Transverse colon (tissue), 4 donors: Measurements from ENCODE around the gene HOXC5. TPM values are rescaled to one million over a fixed set of nuclear protein-coding genes. Genes with fewer than 3 reads are reported as not detected.
A peak's percentile ranks its signal among the peaks of the same experiment; 100 is the strongest.

Source experiments
- DNase-seq: peaks from one replicate; pipeline ENCODE4 v3.0.0-alpha.2; 2019
- H3K27ac ChIP-seq, 4 donors: fragments of 200-600 bp; sonication (generic); 2 replicates each; pipeline ENCODE4 v1.5.1; 2016 to 2018; ENCODE audit warnings: inconsistent platforms in 4 of 4
- H3K27me3 ChIP-seq: fragments of 200-600 bp; sonication (generic); 2 replicates; pipeline ENCODE4 v1.5.1; 2017; ENCODE audit warnings: inconsistent platforms
- H3K36me3 ChIP-seq, 4 donors: fragments of 200-600 bp; sonication (generic); 2 replicates each; pipeline ENCODE4 v1.5.1; 2017 to 2019; ENCODE audit warnings: inconsistent platforms in 4 of 4
- H3K4me1 ChIP-seq, 4 donors: fragments of 200-600 bp; sonication (generic); 2 replicates each; pipeline ENCODE4 v1.5.1; 2017 to 2020; ENCODE audit warnings: inconsistent platforms in 4 of 4
- H3K4me3 ChIP-seq, 4 donors: fragments of 200-600 bp; sonication (generic); 1 replicate in 1 of 4; 2 replicates in 3 of 4; pipeline versions ENCODE4 v1.5.1 to v1.6.1; 2017 to 2019; ENCODE audit warnings: inconsistent platforms in 4 of 4
- H3K9me3 ChIP-seq, 2 donors: fragments of 200-600 bp; sonication (generic); 2 replicates each; pipeline ENCODE4 v1.5.1; 2017 to 2019; ENCODE audit warnings: inconsistent platforms in 2 of 2
- EP300 ChIP-seq: sonication (generic); formaldehyde crosslinking; IDR thresholded peaks from one replicate; pipeline ENCODE4 v1.6.1; 2017; ENCODE audit warnings: antibody characterized with exemption, low read depth
- POLR2A ChIP-seq: fragments of 450-650 bp; IDR thresholded peaks from one replicate; pipeline ENCODE4 v1.6.1; 2016; ENCODE audit warnings: antibody characterized with exemption, mild to moderate bottlenecking, moderate library complexity
- POLR2AphosphoS5 ChIP-seq, 3 donors: sonication (generic); formaldehyde crosslinking; IDR thresholded peaks; one replicate each; pipeline ENCODE4 v1.6.1; 2016; ENCODE audit warnings: antibody characterized with exemption in 3 of 3
- WGBS, 2 donors: methylation state at CpG; one replicate each; pipeline ENCODE4 v1.1.5; 2018; ENCODE audit warnings: low coverage in 1 of 2; 5-methylcytosine and 5-hydroxymethylcytosine counted together
- in situ Hi-C, 4 donors: fragments of 200-750 bp; cut with MboI; loops; one replicate each; pipeline versions ENCODE4 v1.15.0 to v1.15.1; 2017; ENCODE audit warnings: low sequenced_read_pairs in 3 of 4, low pct_ligation_motif_present in 1 of 4, low pct_unique_long_range_greater_than_20kb in 1 of 4
- intact Hi-C: fragments of 100-400 bp; cut with DNase I; formaldehyde crosslinking; loops from one replicate; pipeline ENCODE4 v1.15.1; 2023; ENCODE audit warnings: low total_unique reads
- total RNA-seq, 4 donors: library from RNA; depleted of rRNA; stranded (reverse); fragments of >200 nt; gene quantifications; one replicate each; pipeline ENCODE4 v1.1.0, GENCODE V29; 2016
- TF ChIP-seq, protein P1 (sequence below), 5 experiments: fragments of 200-600 bp in 3 of 5; fragments of 450-650 bp in 2 of 5; sonication (generic) in 3 of 5; IDR thresholded peaks; 1 replicate in 2 of 5; 2 replicates in 3 of 5; pipeline ENCODE4 v1.5.1; 2016 to 2017; ENCODE audit warnings: antibody characterized with exemption in 5 of 5, inconsistent platforms in 3 of 5, mild to moderate bottlenecking in 2 of 5, moderate library complexity in 1 of 5

Gene HOXC5
- total RNA-seq, 4 donors from 2014 or later: 0.27 to 0.60 TPM; not detected in 2

DNA sequence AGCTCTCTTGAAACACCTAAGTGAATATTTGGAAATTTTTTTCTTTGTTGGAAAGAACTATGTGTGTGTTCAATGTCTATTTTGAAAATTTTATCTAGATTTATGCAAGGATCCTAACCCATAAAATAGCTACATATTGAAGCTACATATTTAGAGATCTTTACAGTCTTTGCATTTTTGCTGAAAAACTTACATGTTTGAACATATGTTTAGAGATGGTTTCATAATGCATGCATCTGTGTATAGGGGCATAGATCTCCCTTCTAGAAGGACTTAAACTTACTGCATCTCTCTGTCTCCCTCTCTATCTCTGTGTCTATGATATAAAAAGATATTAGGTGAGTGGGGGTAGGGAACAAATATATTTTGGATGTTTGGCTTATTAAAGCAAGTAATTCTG lies 12.6 kb downstream of the HOXC5 start:
- no peak for TF ChIP-seq EP300
- TF ChIP-seq, protein P1, sequence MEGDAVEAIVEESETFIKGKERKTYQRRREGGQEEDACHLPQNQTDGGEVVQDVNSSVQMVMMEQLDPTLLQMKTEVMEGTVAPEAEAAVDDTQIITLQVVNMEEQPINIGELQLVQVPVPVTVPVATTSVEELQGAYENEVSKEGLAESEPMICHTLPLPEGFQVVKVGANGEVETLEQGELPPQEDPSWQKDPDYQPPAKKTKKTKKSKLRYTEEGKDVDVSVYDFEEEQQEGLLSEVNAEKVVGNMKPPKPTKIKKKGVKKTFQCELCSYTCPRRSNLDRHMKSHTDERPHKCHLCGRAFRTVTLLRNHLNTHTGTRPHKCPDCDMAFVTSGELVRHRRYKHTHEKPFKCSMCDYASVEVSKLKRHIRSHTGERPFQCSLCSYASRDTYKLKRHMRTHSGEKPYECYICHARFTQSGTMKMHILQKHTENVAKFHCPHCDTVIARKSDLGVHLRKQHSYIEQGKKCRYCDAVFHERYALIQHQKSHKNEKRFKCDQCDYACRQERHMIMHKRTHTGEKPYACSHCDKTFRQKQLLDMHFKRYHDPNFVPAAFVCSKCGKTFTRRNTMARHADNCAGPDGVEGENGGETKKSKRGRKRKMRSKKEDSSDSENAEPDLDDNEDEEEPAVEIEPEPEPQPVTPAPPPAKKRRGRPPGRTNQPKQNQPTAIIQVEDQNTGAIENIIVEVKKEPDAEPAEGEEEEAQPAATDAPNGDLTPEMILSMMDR (IDR thresholded peaks at IDR 0.05): no peak
- in situ Hi-C loops (no loop called here), intact Hi-C loops (no loop called here)
- Histone ChIP-seq H3K9me3 (no peaks in the 10 kb centered on the region), H3K27ac (no peak overlapping the region), H3K4me3 (no peak overlapping the region), H3K27me3 (peaks cover 100% of the 10 kb centered on the region), H3K36me3 (no peaks in the 10 kb centered on the region), H3K4me1 (peaks cover 0 to 11% (median 3%) of the 10 kb centered on the region in 4 donors)
- no peak for DNase-seq

DNA sequence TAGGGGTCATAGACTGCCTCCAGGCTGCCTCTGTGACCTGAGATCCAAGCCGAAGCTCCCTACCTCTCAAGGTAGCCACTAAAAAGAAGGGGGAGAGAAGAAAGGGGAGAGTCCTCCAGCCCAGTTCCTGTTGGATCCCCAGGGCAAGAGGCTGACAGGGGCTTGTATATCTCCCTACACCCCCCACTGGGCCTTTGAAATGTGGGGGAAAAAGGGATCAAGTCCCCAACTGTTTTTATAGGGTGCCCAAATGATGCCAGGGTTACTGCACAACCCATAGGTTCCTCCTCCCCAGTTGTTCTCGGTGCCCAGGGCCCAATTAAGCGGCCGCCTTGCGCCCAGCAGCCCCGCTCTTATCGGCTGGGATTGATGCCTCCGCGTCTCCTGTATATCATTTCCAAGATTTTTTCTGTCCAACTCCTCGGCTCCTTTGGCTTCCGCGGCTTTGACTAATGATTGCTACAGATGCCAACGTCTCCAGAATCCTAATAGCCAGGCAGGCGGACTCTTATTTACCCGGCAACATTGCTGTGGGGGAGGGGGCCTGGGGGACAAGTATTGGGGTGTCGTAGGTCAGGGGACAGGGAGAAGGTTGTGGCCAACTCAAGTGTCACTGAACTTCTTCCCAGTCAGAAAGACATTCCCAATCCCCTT lies 13.1 kb downstream of the HOXC5 start:
- Histone ChIP-seq H3K4me3 (no peak overlapping the region), H3K9me3 (no peaks in the 10 kb centered on the region), H3K36me3 (no peaks in the 10 kb centered on the region), H3K4me1 (peaks cover 0 to 11% (median 3%) of the 10 kb centered on the region in 4 donors), H3K27ac (no peak overlapping the region), H3K27me3 (peaks cover 100% of the 10 kb centered on the region)
- no peak for DNase-seq
- TF ChIP-seq POLR2AphosphoS5 (IDR thresholded peaks at IDR 0.05): no peak
- intact Hi-C loops (no loop called here), in situ Hi-C loops (no loop called here)
- WGBS, 2 donors: 43 to 62% methylated on average over 11 to 16 of the region's 16 CpGs

DNA sequence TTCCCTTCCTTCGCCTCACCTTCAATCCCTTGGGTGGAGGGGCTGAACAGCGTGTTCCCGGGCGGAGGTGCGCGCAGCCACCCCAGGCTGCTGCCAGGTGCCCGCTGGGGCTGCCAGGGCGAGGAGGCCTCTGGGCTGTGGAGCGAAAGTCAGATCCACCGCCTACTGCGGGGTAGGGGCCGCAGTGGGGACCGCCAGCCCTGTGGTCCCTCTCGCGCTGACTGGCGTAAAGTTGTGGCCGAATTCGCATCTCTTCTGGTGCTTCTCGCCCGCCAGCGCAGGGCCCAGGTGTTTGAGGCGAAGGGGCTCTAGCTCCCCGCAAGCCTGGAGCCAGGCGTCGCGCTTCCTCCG lies 13.9 kb downstream of the HOXC5 start:
- H3K36me3 ChIP-seq: no peaks in the 10 kb centered on the region
- peaks cover 0 to 14% (median 5%) of the 10 kb centered on the region in 4 donors for H3K4me1 ChIP-seq
- peak overlapping the region in 1 of 4 donors; percentile 32 for H3K4me3 ChIP-seq
- H3K9me3 ChIP-seq: no peaks in the 10 kb centered on the region
- peaks cover 100% of the 10 kb centered on the region for H3K27me3 ChIP-seq
- TF ChIP-seq, protein P1 (IDR thresholded peaks at IDR 0.05): no peak
- no peak for TF ChIP-seq EP300
- no peak for TF ChIP-seq POLR2A
- TF ChIP-seq POLR2AphosphoS5 (IDR thresholded peaks at IDR 0.05): no peak
- no peak overlapping the region for H3K27ac ChIP-seq
- intact Hi-C loops (no loop called here), in situ Hi-C loops (no loop called here)
- no peak for DNase-seq
- WGBS, 2 donors: 50% methylated on average over 25 of the region's 27 CpGs; no CpG with 5 or more reads in 1 of the 2 donors

DNA sequence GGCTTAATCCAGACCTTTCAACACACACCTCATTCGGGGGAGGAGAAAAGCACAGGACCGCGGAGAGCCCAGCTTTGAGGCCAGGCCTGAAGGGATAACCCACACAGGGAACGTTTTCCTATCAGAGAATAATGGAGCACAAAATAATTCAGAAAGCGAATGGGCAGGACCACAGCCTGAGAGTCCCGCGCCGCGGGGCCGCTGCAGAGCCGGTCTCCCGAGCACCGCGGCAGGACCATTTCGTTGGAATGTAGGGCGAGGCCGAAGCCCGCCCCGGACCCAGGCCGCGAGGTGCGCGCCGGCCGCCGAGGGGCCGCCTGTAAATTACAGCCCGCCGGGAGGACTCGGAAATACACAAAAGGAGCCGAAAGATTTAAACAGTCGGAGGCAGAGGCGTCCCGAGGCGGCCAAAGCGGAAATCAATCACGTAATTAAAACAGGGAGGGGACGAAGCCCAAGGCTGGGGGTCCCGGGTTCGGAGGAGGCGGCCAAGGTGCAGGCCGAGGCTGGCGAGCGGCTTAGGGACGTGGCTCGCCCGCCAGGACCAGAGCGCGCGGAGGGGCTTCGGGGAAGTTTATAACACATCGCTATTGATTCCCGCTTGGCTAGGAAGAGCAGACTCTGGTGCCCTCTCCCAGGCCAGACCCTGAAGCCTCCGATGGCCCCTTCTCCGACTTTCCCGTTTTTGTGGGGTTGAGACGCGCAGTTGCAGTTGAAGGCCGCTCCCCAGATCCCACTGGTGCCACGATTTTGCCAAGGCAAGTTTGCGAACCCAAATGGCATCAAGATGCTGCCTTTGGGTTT lies 14.5 kb downstream of the HOXC5 start:
- WGBS, 2 donors: 40% methylated on average over 59 of the region's 61 CpGs; no CpG with 5 or more reads in 1 of the 2 donors
- Histone ChIP-seq H3K27me3 (peaks cover 100% of the 10 kb centered on the region), H3K27ac (no peak overlapping the region), H3K4me1 (peaks cover 0 to 20% (median 8%) of the 10 kb centered on the region in 4 donors), H3K36me3 (no peaks in the 10 kb centered on the region), H3K4me3 (peak overlapping the region in 1 of 4 donors; percentile 32), H3K9me3 (no peaks in the 10 kb centered on the region)
- no peak for DNase-seq
- in situ Hi-C loops (no loop called here), intact Hi-C loops (no loop called here)
- no peak for TF ChIP-seq POLR2AphosphoS5 (IDR thresholded peaks at IDR 0.05)
- TF ChIP-seq POLR2A: no peak
- no peak for TF ChIP-seq EP300
- TF ChIP-seq, protein P1 (IDR thresholded peaks at IDR 0.05): no peak
